PC-9 (cell line): ENCODE results near the gene CTIF.

ENCODE experiments used
- EZH2 ChIP-seq: fragments of 200-600 bp; sonication (generic); IDR thresholded peaks from 2 replicates; pipeline ENCODE4 v1.8.0; 2017; ENCODE audit warnings: antibody characterized with exemption, low read depth
- TF ChIP-seq, protein P1 (sequence below): fragments of 200-600 bp; sonication (generic); conservative IDR thresholded peaks from 2 replicates; pipeline ENCODE4 v1.6.1; 2017; ENCODE audit warnings: mixed run types, antibody characterized with exemption, mild to moderate bottlenecking, moderate library complexity

DNA sequence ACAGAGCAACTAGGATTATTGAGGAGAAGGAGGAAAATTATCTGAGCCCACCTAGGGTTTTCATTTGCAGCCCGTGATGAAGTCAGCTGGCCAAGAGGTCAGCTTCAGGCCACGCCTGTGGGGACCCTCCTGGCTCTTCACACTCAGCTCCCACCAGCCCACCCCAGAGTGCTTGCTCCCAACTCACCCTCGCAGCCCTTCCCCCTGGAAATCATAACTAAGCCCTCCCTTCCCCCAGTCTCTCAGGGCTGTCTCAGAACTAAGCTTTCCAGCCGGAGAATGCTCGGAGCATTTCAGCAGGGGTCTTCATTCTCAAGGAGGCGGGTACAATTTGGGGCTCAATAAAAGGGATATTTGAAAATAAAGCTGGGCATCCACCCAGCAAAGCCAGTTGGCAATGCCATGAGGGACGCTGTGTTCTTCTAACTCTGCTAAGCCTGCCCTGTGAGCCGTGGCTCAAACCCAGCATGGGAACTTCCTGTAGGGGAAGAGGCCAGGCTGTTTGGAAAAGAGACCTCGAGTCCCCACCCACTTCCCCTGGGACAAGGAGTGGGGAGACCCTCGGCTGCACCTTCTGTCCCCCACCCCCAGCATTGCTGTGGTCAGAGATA is 194.9 kb downstream of the CTIF start:
- TF ChIP-seq, protein P1, sequence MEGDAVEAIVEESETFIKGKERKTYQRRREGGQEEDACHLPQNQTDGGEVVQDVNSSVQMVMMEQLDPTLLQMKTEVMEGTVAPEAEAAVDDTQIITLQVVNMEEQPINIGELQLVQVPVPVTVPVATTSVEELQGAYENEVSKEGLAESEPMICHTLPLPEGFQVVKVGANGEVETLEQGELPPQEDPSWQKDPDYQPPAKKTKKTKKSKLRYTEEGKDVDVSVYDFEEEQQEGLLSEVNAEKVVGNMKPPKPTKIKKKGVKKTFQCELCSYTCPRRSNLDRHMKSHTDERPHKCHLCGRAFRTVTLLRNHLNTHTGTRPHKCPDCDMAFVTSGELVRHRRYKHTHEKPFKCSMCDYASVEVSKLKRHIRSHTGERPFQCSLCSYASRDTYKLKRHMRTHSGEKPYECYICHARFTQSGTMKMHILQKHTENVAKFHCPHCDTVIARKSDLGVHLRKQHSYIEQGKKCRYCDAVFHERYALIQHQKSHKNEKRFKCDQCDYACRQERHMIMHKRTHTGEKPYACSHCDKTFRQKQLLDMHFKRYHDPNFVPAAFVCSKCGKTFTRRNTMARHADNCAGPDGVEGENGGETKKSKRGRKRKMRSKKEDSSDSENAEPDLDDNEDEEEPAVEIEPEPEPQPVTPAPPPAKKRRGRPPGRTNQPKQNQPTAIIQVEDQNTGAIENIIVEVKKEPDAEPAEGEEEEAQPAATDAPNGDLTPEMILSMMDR: no peak
- no peak for TF ChIP-seq EZH2
